Parathyroid adenoma (tissue), 2 donors: ENCODE results near the gene GRIN2A.

ENCODE experiments used
- H2AFZ ChIP-seq: fragments of 300-600 bp; sonication (generic); one replicate; pipeline ENCODE4 v1.7.0; 2017; ENCODE audit warnings: antibody characterized with exemption, mild to moderate bottlenecking
- H3K27ac ChIP-seq: fragments of 300-600 bp; sonication (generic); one replicate; pipeline ENCODE4 v1.7.0; 2017
- H3K27me3 ChIP-seq: fragments of 300-600 bp; sonication (generic); one replicate; pipeline ENCODE4 v1.7.0; 2017; ENCODE audit warnings: low read length; ENCODE audit not compliant: control insufficient read depth, insufficient read depth
- H3K36me3 ChIP-seq: fragments of 300-600 bp; sonication (generic); one replicate; pipeline ENCODE4 v1.7.0; 2017; ENCODE audit warnings: low read length; ENCODE audit not compliant: control insufficient read depth, insufficient read depth
- H3K4me1 ChIP-seq: fragments of 300-600 bp; sonication (generic); one replicate; pipeline ENCODE4 v1.7.0; 2017; ENCODE audit warnings: control low read depth
- H3K4me2 ChIP-seq: fragments of 300-600 bp; sonication (generic); one replicate; pipeline ENCODE4 v1.7.0; 2017; ENCODE audit warnings: low read length
- H3K4me3 ChIP-seq: fragments of 300-600 bp; sonication (generic); one replicate; pipeline ENCODE4 v1.7.0; 2017; ENCODE audit warnings: low read depth, low read length
- H3K79me2 ChIP-seq: fragments of 300-600 bp; sonication (generic); one replicate; pipeline ENCODE4 v1.7.0; 2017; ENCODE audit warnings: control low read depth
- H3K9ac ChIP-seq: fragments of 300-600 bp; sonication (generic); one replicate; pipeline ENCODE4 v1.7.0; 2017; ENCODE audit warnings: mild to moderate bottlenecking
- H3K9me3 ChIP-seq: fragments of 300-600 bp; sonication (generic); one replicate; pipeline ENCODE4 v1.7.0; 2017; ENCODE audit warnings: low read length; ENCODE audit not compliant: control insufficient read depth
- TF ChIP-seq, protein P1 (sequence below): fragments of 300-600 bp; sonication (generic); IDR thresholded peaks from one replicate; pipeline ENCODE4 v1.7.0; 2017; ENCODE audit warnings: antibody characterized with exemption, mild to moderate bottlenecking
- donor health status: primary hyperparathyroidism.

GRIN2A gene

GRCh38 chr16:9957002-9957401 lies 225.2 kb downstream of the GRIN2A start:
- H3K27me3 ChIP-seq: peaks cover 5% of the 10 kb centered on the region
- H3K4me3 ChIP-seq: no peak overlapping the region
- no peak overlapping the region for H3K4me2 ChIP-seq
- H3K27ac ChIP-seq: no peak overlapping the region
- H3K79me2 ChIP-seq: no peaks in the 10 kb centered on the region
- no peaks in the 10 kb centered on the region for H3K9me3 ChIP-seq
- H3K36me3 ChIP-seq: no peaks in the 10 kb centered on the region
- H3K9ac ChIP-seq: no peak overlapping the region
- no peaks in the 10 kb centered on the region for H3K4me1 ChIP-seq
- TF ChIP-seq, protein P1, sequence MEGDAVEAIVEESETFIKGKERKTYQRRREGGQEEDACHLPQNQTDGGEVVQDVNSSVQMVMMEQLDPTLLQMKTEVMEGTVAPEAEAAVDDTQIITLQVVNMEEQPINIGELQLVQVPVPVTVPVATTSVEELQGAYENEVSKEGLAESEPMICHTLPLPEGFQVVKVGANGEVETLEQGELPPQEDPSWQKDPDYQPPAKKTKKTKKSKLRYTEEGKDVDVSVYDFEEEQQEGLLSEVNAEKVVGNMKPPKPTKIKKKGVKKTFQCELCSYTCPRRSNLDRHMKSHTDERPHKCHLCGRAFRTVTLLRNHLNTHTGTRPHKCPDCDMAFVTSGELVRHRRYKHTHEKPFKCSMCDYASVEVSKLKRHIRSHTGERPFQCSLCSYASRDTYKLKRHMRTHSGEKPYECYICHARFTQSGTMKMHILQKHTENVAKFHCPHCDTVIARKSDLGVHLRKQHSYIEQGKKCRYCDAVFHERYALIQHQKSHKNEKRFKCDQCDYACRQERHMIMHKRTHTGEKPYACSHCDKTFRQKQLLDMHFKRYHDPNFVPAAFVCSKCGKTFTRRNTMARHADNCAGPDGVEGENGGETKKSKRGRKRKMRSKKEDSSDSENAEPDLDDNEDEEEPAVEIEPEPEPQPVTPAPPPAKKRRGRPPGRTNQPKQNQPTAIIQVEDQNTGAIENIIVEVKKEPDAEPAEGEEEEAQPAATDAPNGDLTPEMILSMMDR: no peak
- no peak overlapping the region for H2AFZ ChIP-seq

- H3K9me3 ChIP-seq: no peaks in the 10 kb centered on the region
- TF ChIP-seq, protein P1: no peak
- no peak overlapping the region for H3K27ac ChIP-seq
- H3K79me2 ChIP-seq: no peaks in the 10 kb centered on the region
- H3K4me3 ChIP-seq: no peak overlapping the region
- H3K9ac ChIP-seq: no peak overlapping the region
- no peaks in the 10 kb centered on the region for H3K4me1 ChIP-seq
- H2AFZ ChIP-seq: no peak overlapping the region
- H3K27me3 ChIP-seq: peaks cover 5% of the 10 kb centered on the region
- no peak overlapping the region for H3K4me2 ChIP-seq
- H3K36me3 ChIP-seq: no peaks in the 10 kb centered on the region
These were observed 226.6 kb downstream of the GRIN2A start for GRCh38 chr16:9955677-9956076.

DNA sequence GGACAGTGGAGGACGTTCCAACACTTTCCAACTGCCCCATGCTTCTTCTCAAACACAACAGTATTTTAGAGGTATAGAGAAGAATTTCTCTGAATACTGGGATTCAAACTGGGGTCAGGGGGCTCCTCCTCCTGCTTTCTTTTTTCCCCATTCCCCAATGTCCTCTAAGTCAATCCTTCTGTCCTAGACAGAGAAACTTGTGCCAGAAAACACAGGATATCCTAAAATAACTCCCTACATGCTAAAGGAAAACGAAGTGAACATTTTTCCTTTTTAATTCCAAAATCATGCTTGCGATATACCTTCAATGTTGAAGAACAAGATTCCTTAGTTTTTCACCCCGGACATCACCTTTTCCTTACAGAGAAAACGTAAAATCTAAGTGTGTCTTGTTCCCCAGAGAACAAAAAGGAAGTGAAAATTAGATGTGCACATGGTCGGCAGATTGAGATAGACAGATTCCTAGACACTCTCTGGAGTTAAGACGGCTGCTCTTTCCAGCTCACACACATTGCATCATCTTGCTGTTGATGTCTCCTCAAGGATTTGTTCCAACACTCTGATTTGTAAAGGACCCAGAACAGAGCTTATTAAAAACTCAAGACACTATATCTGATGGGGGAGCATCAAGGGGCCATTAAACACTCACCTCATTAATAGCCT lies 228.2 kb downstream of the GRIN2A start:
- TF ChIP-seq, protein P1: no peak
- H3K9ac ChIP-seq: no peak overlapping the region
- H3K79me2 ChIP-seq: no peaks in the 10 kb centered on the region
- no peaks in the 10 kb centered on the region for H3K9me3 ChIP-seq
- no peak overlapping the region for H3K4me2 ChIP-seq
- H3K4me1 ChIP-seq: no peaks in the 10 kb centered on the region
- no peaks in the 10 kb centered on the region for H3K36me3 ChIP-seq
- H3K27ac ChIP-seq: no peak overlapping the region
- no peak overlapping the region for H2AFZ ChIP-seq
- H3K27me3 ChIP-seq: peaks cover 4% of the 10 kb centered on the region
- H3K4me3 ChIP-seq: no peak overlapping the region

DNA sequence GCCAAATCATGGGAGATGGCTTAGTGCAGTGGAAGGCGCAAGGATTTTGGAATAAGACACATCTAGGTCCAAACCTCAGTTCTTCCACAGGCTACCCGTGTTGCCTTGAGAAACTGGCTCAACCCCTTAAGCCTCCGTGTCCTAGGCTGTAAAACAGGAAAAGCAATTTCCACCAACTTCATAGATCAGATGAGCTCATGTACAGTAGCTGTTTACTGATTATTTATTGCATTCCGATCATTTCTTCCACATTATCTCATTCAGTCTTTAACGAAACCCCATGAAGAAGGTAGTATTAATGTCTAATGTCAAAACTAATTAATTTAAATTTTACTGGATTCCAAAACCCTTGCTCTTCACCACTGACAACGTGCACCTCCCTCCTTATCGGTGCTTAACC lies 231.6 kb downstream of the GRIN2A start:
- Histone ChIP-seq H3K4me3 (no peak overlapping the region), H3K27ac (no peak overlapping the region), H3K4me2 (no peak overlapping the region), H3K27me3 (no peaks in the 10 kb centered on the region), H3K4me1 (no peaks in the 10 kb centered on the region), H3K36me3 (no peaks in the 10 kb centered on the region), H3K9me3 (no peaks in the 10 kb centered on the region), H3K79me2 (no peaks in the 10 kb centered on the region), H3K9ac (no peak overlapping the region), H2AFZ (no peak overlapping the region)
- TF ChIP-seq, protein P1: no peak

- no peak overlapping the region for H3K27ac ChIP-seq
- no peak overlapping the region for H3K4me3 ChIP-seq
- no peaks in the 10 kb centered on the region for H3K4me1 ChIP-seq
- TF ChIP-seq, protein P1: no peak
- no peaks in the 10 kb centered on the region for H3K27me3 ChIP-seq
- no peaks in the 10 kb centered on the region for H3K9me3 ChIP-seq
- no peak overlapping the region for H3K9ac ChIP-seq
- H2AFZ ChIP-seq: no peak overlapping the region
- no peak overlapping the region for H3K4me2 ChIP-seq
- no peaks in the 10 kb centered on the region for H3K79me2 ChIP-seq
- H3K36me3 ChIP-seq: no peaks in the 10 kb centered on the region
These were observed 232.8 kb downstream of the GRIN2A start for GRCh38 chr16:9949396-9949795.
